ENCODE results near the gene COL1A1. TPM values are rescaled to one million over a fixed set of nuclear protein-coding genes. Genes with fewer than 3 reads are reported as not detected.

The COL1A1 gene
- total RNA-seq, 1 donor from 2014 or later: 10.1 TPM

- Mint-ChIP-seq H3K4me1 (ENCODE audit: low read depth, unreplicated experiment) (peaks cover 6% of the 10 kb centered on the region), H3K27ac (ENCODE audit: unreplicated experiment) (no peak overlapping the region), H3K9me3 (ENCODE audit: unreplicated experiment) (peaks cover 8% of the 10 kb centered on the region), H3K27me3 (ENCODE audit: unreplicated experiment) (peaks cover 3% of the 10 kb centered on the region), H3K4me3 (ENCODE audit: unreplicated experiment) (no peak overlapping the region), H3K36me3 (ENCODE audit: unreplicated experiment) (no peaks in the 10 kb centered on the region)
- TF ChIP-seq CTCF (IDR thresholded peaks at IDR 0.05; ENCODE audit: partially characterized antibody, unreplicated experiment): no peak
- DNase-seq: no peak
Observed at GRCh38 chr17:50222922-50223321, 21.5 kb upstream of the COL1A1 start.

GRCh38 chr17:50221864-50222545 lies 20.6 kb upstream of the COL1A1 start:
- H3K4me3 Mint-ChIP-seq (ENCODE audit: unreplicated experiment): no peak overlapping the region
- H3K9me3 Mint-ChIP-seq (ENCODE audit: unreplicated experiment): peaks cover 5% of the 10 kb centered on the region
- TF ChIP-seq CTCF (IDR thresholded peaks at IDR 0.05; ENCODE audit: partially characterized antibody, unreplicated experiment): no peak
- H3K4me1 Mint-ChIP-seq (ENCODE audit: low read depth, unreplicated experiment): peaks cover 6% of the 10 kb centered on the region
- no peaks in the 10 kb centered on the region for H3K36me3 Mint-ChIP-seq (ENCODE audit: unreplicated experiment)
- H3K27ac Mint-ChIP-seq (ENCODE audit: unreplicated experiment): no peak overlapping the region
- DNase-seq: no peak
- peaks cover 3% of the 10 kb centered on the region for H3K27me3 Mint-ChIP-seq (ENCODE audit: unreplicated experiment)

- Mint-ChIP-seq H3K4me1 (ENCODE audit: low read depth, unreplicated experiment) (peaks cover 6% of the 10 kb centered on the region), H3K9me3 (ENCODE audit: unreplicated experiment) (peaks cover 4% of the 10 kb centered on the region), H3K4me3 (ENCODE audit: unreplicated experiment) (no peak overlapping the region), H3K27ac (ENCODE audit: unreplicated experiment) (no peak overlapping the region), H3K36me3 (ENCODE audit: unreplicated experiment) (no peaks in the 10 kb centered on the region), H3K27me3 (ENCODE audit: unreplicated experiment) (peaks cover 4% of the 10 kb centered on the region)
- TF ChIP-seq CTCF (IDR thresholded peaks at IDR 0.05; ENCODE audit: partially characterized antibody, unreplicated experiment): no peak
- no peak for DNase-seq
Observed at GRCh38 chr17:50221266-50221863, 19.9 kb upstream of the COL1A1 start.

GRCh38 chr17:50220811-50221210 lies 19.4 kb upstream of the COL1A1 start:
- H3K4me1 Mint-ChIP-seq (ENCODE audit: low read depth, unreplicated experiment): peaks cover 6% of the 10 kb centered on the region
- H3K27ac Mint-ChIP-seq (ENCODE audit: unreplicated experiment): no peak overlapping the region
- no peak for TF ChIP-seq CTCF (IDR thresholded peaks at IDR 0.05; ENCODE audit: partially characterized antibody, unreplicated experiment)
- H3K4me3 Mint-ChIP-seq (ENCODE audit: unreplicated experiment): no peak overlapping the region
- peaks cover 1% of the 10 kb centered on the region for H3K9me3 Mint-ChIP-seq (ENCODE audit: unreplicated experiment)
- DNase-seq: no peak
- H3K27me3 Mint-ChIP-seq (ENCODE audit: unreplicated experiment): peaks cover 4% of the 10 kb centered on the region
- H3K36me3 Mint-ChIP-seq (ENCODE audit: unreplicated experiment): no peaks in the 10 kb centered on the region

GRCh38 chr17:50219939-50220465 lies 18.6 kb upstream of the COL1A1 start:
- Mint-ChIP-seq H3K27ac (ENCODE audit: unreplicated experiment) (no peak overlapping the region), H3K9me3 (ENCODE audit: unreplicated experiment) (peaks cover 1% of the 10 kb centered on the region), H3K4me3 (ENCODE audit: unreplicated experiment) (no peak overlapping the region), H3K27me3 (ENCODE audit: unreplicated experiment) (peaks cover 4% of the 10 kb centered on the region), H3K36me3 (ENCODE audit: unreplicated experiment) (no peaks in the 10 kb centered on the region), H3K4me1 (ENCODE audit: low read depth, unreplicated experiment) (peaks cover 6% of the 10 kb centered on the region)
- DNase-seq: no peak
- TF ChIP-seq CTCF (IDR thresholded peaks at IDR 0.05; ENCODE audit: partially characterized antibody, unreplicated experiment): no peak
